IMR-90 (cell line): ENCODE data around the gene UBA3. TPM values are rescaled to one million over a fixed set of nuclear protein-coding genes. Genes with fewer than 3 reads are reported as not detected.

ENCODE experiments used
- ATAC-seq: fragments of 200-7000 bp; cut with Tn5 transposase; 2 replicates; pipeline ENCODE4 v1.9.1; 2020; ENCODE audit warnings: low read depth, mild to moderate bottlenecking, moderate library complexity
- BruUV-seq: library from RNA; stranded (reverse); fragments of 400-500 nt; replicated peaks from 2 replicates; lab custom pipeline; 2021; lab: Mats Ljungman, UMichigan
- CTCF ChIA-PET: fragments of 300-600 bp; formaldehyde crosslinking; extraction: SDS; loops from one replicate; lab custom pipeline; 2021; ENCODE audit warnings: antibody characterized with exemption; lab: Yijun Ruan, JAX
- POLR2A ChIA-PET: fragments of 300-600 bp; sonication (Branson Sonifier 250); formaldehyde crosslinking; loops from one replicate; lab custom pipeline; 2022; ENCODE audit warnings: antibody characterized with exemption; ENCODE audit not compliant: unreplicated experiment; lab: Charles Lee
- DNase-seq: peaks from one replicate; pipeline ENCODE4 v3.0.0; 2013
- H2AFZ ChIP-seq: replicated peaks from 2 replicates; pipeline ENCODE3; 2013; ENCODE audit warnings: low read length, mild to moderate bottlenecking; ENCODE audit not compliant: poor library complexity
- H2AK5ac ChIP-seq: 2 replicates; pipeline ENCODE4 v1.6.1; 2013; ENCODE audit warnings: low read depth, low read length, inconsistent platforms
- H2AK9ac ChIP-seq: replicated peaks from 2 replicates; pipeline ENCODE3; 2013; ENCODE audit warnings: mild to moderate bottlenecking, low read depth, low read length, moderate library complexity; ENCODE audit not compliant: poor library complexity
- H2BK120ac ChIP-seq: 2 replicates; pipeline ENCODE4 v1.6.1; 2013; ENCODE audit warnings: low read depth, low read length, inconsistent platforms
- H2BK15ac ChIP-seq: 3 replicates; pipeline ENCODE4 v1.6.1; 2013; ENCODE audit warnings: low read depth, low read length, inconsistent platforms
- H2BK20ac ChIP-seq: 2 replicates; pipeline ENCODE4 v1.6.1; 2013; ENCODE audit warnings: low read depth, mild to moderate bottlenecking, inconsistent platforms, low read length, moderate library complexity
- H2BK5ac ChIP-seq: 2 replicates; pipeline ENCODE4 v1.6.1; 2013; ENCODE audit warnings: mild to moderate bottlenecking, low read depth, low read length, inconsistent platforms; ENCODE audit not compliant: poor library complexity, severe bottlenecking
- H3K14ac ChIP-seq: replicated peaks from 2 replicates; pipeline ENCODE4 v1.6.1; 2013; ENCODE audit warnings: low read depth, low read length, inconsistent platforms
- H3K18ac ChIP-seq: 2 replicates; pipeline ENCODE4 v1.6.1; 2013; ENCODE audit warnings: low read depth, low read length, control low read depth
- H3K23ac ChIP-seq: 2 replicates; pipeline ENCODE4 v1.6.1; 2013; ENCODE audit warnings: low read depth, low read length, inconsistent platforms
- H3K27ac ChIP-seq: 2 replicates; pipeline ENCODE4 v1.5.1; 2013; ENCODE audit warnings: mild to moderate bottlenecking, control low read depth, low read length; ENCODE audit not compliant: insufficient read depth
- H3K27me3 ChIP-seq: 2 replicates; pipeline ENCODE4 v1.6.1; 2013; ENCODE audit warnings: low read length; ENCODE audit not compliant: control insufficient read depth, insufficient read depth
- H3K36me3 ChIP-seq: 2 replicates; pipeline ENCODE4 v1.6.1; 2013; ENCODE audit warnings: low read length, mixed read lengths; ENCODE audit not compliant: control insufficient read depth, insufficient read depth
- H3K4ac ChIP-seq: 2 replicates; pipeline ENCODE4 v1.6.1; 2013; ENCODE audit warnings: low read depth, low read length, inconsistent platforms
- H3K4me1 ChIP-seq: 2 replicates; pipeline ENCODE4 v1.6.1; 2013; ENCODE audit warnings: low read length, mixed read lengths; ENCODE audit not compliant: control insufficient read depth, insufficient read depth
- H3K4me2 ChIP-seq: 2 replicates; pipeline ENCODE4 v1.6.1; 2013; ENCODE audit warnings: low read depth, mild to moderate bottlenecking, control low read depth, low read length, moderate library complexity
- H3K4me3 ChIP-seq: 2 replicates; pipeline ENCODE4 v1.5.1; 2013; ENCODE audit warnings: low read depth, mild to moderate bottlenecking, control low read depth, low read length, moderate library complexity; ENCODE audit not compliant: insufficient read depth
- H3K56ac ChIP-seq: 2 replicates; pipeline ENCODE4 v1.6.1; 2013; ENCODE audit warnings: low read length, inconsistent platforms; ENCODE audit not compliant: insufficient read depth; ENCODE audit errors: extremely low read depth
- H3K79me1 ChIP-seq, 2 experiments: 2 replicates each; pipeline ENCODE4 v1.6.1; 2013; ENCODE audit warnings: low read length in 2 of 2, inconsistent platforms in 1 of 2, low read depth in 1 of 2
- H3K9ac ChIP-seq: 2 replicates; pipeline ENCODE4 v1.6.1; 2013; ENCODE audit warnings: low read depth, low read length, control low read depth
- H3K9me1 ChIP-seq: 2 replicates; pipeline ENCODE4 v1.6.1; 2013; ENCODE audit warnings: low read length, inconsistent platforms; ENCODE audit not compliant: insufficient read depth
- H3K9me3 ChIP-seq: 2 replicates; pipeline ENCODE4 v1.6.1; 2013; ENCODE audit warnings: low read length; ENCODE audit not compliant: control insufficient read depth, insufficient read depth
- H4K20me1 ChIP-seq: 2 replicates; pipeline ENCODE4 v1.6.1; 2013; ENCODE audit warnings: low read length, inconsistent platforms; ENCODE audit not compliant: insufficient read depth
- H4K5ac ChIP-seq: 2 replicates; pipeline ENCODE4 v1.6.1; 2013; ENCODE audit warnings: mild to moderate bottlenecking, low read depth, low read length, control low read depth
- H4K8ac ChIP-seq, 2 experiments: 2 replicates each; pipeline ENCODE4 v1.6.1; 2013; ENCODE audit warnings: low read depth in 2 of 2, low read length in 2 of 2, control low read depth in 1 of 2, inconsistent platforms in 1 of 2
- H4K91ac ChIP-seq: 2 replicates; pipeline ENCODE4 v1.6.1; 2013; ENCODE audit warnings: low read depth, low read length, inconsistent platforms; ENCODE audit not compliant: insufficient read depth
- BHLHE40 ChIP-seq: fragments of 150-350 bp; IDR thresholded peaks from 2 replicates; pipeline ENCODE4 v1.6.1; 2016; ENCODE audit warnings: mild to moderate bottlenecking, low read depth, low read length
- CEBPB ChIP-seq: IDR thresholded peaks from 2 replicates; pipeline ENCODE4 v1.6.1; 2012; ENCODE audit warnings: low read depth, low read length, improper control_type of control experiment
- CHD1 ChIP-seq: IDR thresholded peaks from 2 replicates; pipeline ENCODE4 v1.6.1; 2012; ENCODE audit warnings: low read depth, low read length, improper control_type of control experiment
- CTCF ChIP-seq: conservative IDR thresholded peaks from 2 replicates; pipeline ENCODE4 v1.5.1; 2012; ENCODE audit warnings: mild to moderate bottlenecking, low read depth, low read length, improper control_type of control experiment
- FOS ChIP-seq: fragments of 150-350 bp; IDR thresholded peaks from 2 replicates; pipeline ENCODE4 v1.6.1; 2016; ENCODE audit warnings: low read depth, low read length
- MAFK ChIP-seq: IDR thresholded peaks from 2 replicates; pipeline ENCODE4 v1.6.1; 2012; ENCODE audit warnings: low read depth, low read length, improper control_type of control experiment
- MAZ ChIP-seq: IDR thresholded peaks from 2 replicates; pipeline ENCODE4 v1.6.1; 2012; ENCODE audit warnings: low read depth, mild to moderate bottlenecking, low read length, improper control_type of control experiment, moderate library complexity, borderline replicate concordance
- MXI1 ChIP-seq: IDR thresholded peaks from 2 replicates; pipeline ENCODE4 v1.6.1; 2012; ENCODE audit warnings: low read depth, mild to moderate bottlenecking, low read length, moderate library complexity, borderline replicate concordance
- NFE2L2 ChIP-seq: fragments of 150-350 bp; IDR thresholded peaks from 2 replicates; pipeline ENCODE4 v1.6.1; 2016; ENCODE audit warnings: low read depth, mild to moderate bottlenecking, low read length
- POLR2A ChIP-seq: IDR thresholded peaks from 2 replicates; pipeline ENCODE4 v1.6.1; 2012; ENCODE audit warnings: mild to moderate bottlenecking, low read depth, low read length
- RAD21 ChIP-seq: IDR thresholded peaks from 2 replicates; pipeline ENCODE4 v1.6.1; 2012; ENCODE audit warnings: low read length, improper control_type of control experiment
- RCOR1 ChIP-seq: IDR thresholded peaks from 2 replicates; pipeline ENCODE4 v1.6.1; 2012; ENCODE audit warnings: mild to moderate bottlenecking, low read length, improper control_type of control experiment; ENCODE audit not compliant: insufficient replicate concordance
- RFX5 ChIP-seq: IDR thresholded peaks from 2 replicates; pipeline ENCODE4 v1.8.0; 2012; ENCODE audit warnings: low read depth, mild to moderate bottlenecking, low read length, moderate library complexity
- SMC3 ChIP-seq: fragments of 150-350 bp; IDR thresholded peaks from 2 replicates; pipeline ENCODE4 v1.6.1; 2016; ENCODE audit warnings: low read depth, mild to moderate bottlenecking, antibody characterized with exemption, low read length, moderate library complexity
- WGBS, 2 experiments: methylation state at CpG; one replicate each; pipeline versions ENCODE4 v1.1.5 to v1.1.7; 2013; ENCODE audit warnings: missing lambda C conversion rate in 2 of 2; ENCODE audit not compliant: insufficient read length in 1 of 2; ENCODE audit errors: extremely low coverage in 2 of 2; 5-methylcytosine and 5-hydroxymethylcytosine counted together
- dilution Hi-C: fragments of 300-500 bp; cut with HindIII; formaldehyde crosslinking; loops from one replicate; pipeline ENCODE4 v1.14.3; 2018; ENCODE audit warnings: low sequenced_read_pairs; ENCODE audit not compliant: unreplicated experiment
- in situ Hi-C: fragments of 300-500 bp; cut with MboI; formaldehyde crosslinking; loops from 3 replicates; pipeline ENCODE4 v1.14.3; 2019; ENCODE audit warnings: low sequenced_read_pairs, inconsistent platforms, mixed read lengths
- intact Hi-C: fragments of 100-400 bp; cut with micrococcal nuclease; formaldehyde crosslinking; loops from 2 replicates; pipeline ENCODE4 v1.10.0; 2022
- polyA plus RNA-seq, 3 experiments: library from polyadenylated mRNA; depleted of rRNA; stranded (reverse); fragments of >200 nt; gene quantifications; 2 replicates each; pipeline ENCODE4 v1.2.3, GENCODE V29; 2012; ENCODE audit warnings: low replicate concordance in 1 of 3
- total RNA-seq: library from RNA; depleted of rRNA; stranded (reverse); fragments of >200 nt; gene quantifications from 2 replicates; pipeline ENCODE4 v1.2.3, GENCODE V29; 2012
- TF ChIP-seq, protein P1 (sequence below): fragments of 150-350 bp; IDR thresholded peaks from 2 replicates; pipeline ENCODE4 v1.6.1; 2017; ENCODE audit warnings: mild to moderate bottlenecking, antibody characterized with exemption, low read length, low read depth
- TF ChIP-seq, protein P2 (sequence below): fragments of 150-350 bp; IDR thresholded peaks from 2 replicates; pipeline ENCODE4 v1.6.1; 2016; ENCODE audit warnings: low read depth, mild to moderate bottlenecking, low read length, moderate library complexity, borderline replicate concordance

Gene UBA3
- total and polyA plus RNA-seq, 2 of the 4 experiments (the other 2 are of a cell fraction), result 51.8 to 64.3 TPM

DNA sequence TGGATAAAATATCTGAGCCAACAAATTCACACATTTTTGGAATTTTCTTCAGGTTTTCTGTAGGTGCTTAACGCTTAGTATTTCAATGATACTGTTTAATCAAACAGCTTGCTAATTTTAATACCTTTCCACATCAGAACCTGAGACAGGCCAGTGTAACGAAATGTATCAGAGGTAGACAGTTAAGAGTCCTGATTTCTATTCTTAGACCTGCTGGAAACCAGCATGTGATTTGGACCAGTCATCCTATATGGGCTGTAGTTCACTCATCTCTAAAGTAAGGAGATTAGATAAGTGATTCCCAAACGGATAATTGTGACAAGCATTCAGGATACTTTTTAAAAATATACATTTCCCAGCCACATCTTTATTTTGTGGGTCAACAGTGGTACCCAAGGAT, 23.0 kb upstream of the UBA3 start:
- Histone ChIP-seq H3K18ac (no peak overlapping the region), H3K9me3 (no peaks in the 10 kb centered on the region), H4K91ac (no peak overlapping the region), H3K4me3 (no peak overlapping the region), H2BK120ac (no peak overlapping the region), H3K56ac (no peak overlapping the region), H4K5ac (no peak overlapping the region), H2AK9ac (no peak overlapping the region), H4K20me1 (no peaks in the 10 kb centered on the region; the same call in 1 of the 2 replicates), H4K8ac (no peak overlapping the region), H2BK15ac (no peak overlapping the region), H3K4me2 (no peak overlapping the region), H3K14ac (no peak overlapping the region), H3K79me1 (peaks cover 0 to 23% of the 10 kb centered on the region in 2 experiments), H2BK5ac (no peak overlapping the region), H3K27ac (no peak overlapping the region), H3K9me1 (peaks cover 2% of the 10 kb centered on the region; the same call in 1 of the 2 replicates), H3K4me1 (no peaks in the 10 kb centered on the region), H3K9ac (no peak overlapping the region), H3K36me3 (peaks cover 20% of the 10 kb centered on the region), H2BK20ac (no peak overlapping the region), H2AK5ac (no peak overlapping the region), H3K23ac (no peak overlapping the region), H2AFZ (no peak overlapping the region), H3K4ac (no peak overlapping the region), H3K27me3 (no peaks in the 10 kb centered on the region)
- dilution Hi-C loops, result no loop called here
- WGBS, 2 experiments, result no CpG with 5 or more reads among the region's 3 CpGs
- no peak for ATAC-seq
- intact Hi-C loops, result no loop called here
- ChIA-PET CTCF (no interaction called here), POLR2A (no interaction called here)
- TF ChIP-seq, protein P1, sequence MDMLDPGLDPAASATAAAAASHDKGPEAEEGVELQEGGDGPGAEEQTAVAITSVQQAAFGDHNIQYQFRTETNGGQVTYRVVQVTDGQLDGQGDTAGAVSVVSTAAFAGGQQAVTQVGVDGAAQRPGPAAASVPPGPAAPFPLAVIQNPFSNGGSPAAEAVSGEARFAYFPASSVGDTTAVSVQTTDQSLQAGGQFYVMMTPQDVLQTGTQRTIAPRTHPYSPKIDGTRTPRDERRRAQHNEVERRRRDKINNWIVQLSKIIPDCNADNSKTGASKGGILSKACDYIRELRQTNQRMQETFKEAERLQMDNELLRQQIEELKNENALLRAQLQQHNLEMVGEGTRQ, result no peak
- TF ChIP-seq RFX5 (no peak), CTCF (no peak), RCOR1 (no peak), SMC3 (no peak), BHLHE40 (no peak), MAZ (no peak), POLR2A (no peak), RAD21 (no peak), MAFK (no peak), CEBPB (no peak), CHD1 (no peak), FOS (no peak), MXI1 (no peak), NFE2L2 (no peak)
- TF ChIP-seq, protein P2, sequence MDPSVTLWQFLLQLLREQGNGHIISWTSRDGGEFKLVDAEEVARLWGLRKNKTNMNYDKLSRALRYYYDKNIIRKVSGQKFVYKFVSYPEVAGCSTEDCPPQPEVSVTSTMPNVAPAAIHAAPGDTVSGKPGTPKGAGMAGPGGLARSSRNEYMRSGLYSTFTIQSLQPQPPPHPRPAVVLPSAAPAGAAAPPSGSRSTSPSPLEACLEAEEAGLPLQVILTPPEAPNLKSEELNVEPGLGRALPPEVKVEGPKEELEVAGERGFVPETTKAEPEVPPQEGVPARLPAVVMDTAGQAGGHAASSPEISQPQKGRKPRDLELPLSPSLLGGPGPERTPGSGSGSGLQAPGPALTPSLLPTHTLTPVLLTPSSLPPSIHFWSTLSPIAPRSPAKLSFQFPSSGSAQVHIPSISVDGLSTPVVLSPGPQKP, result no peak
- no TSS peak for BruUV-seq
- in situ Hi-C loops, result no loop called here
- no peak for DNase-seq
